CD4-positive, alpha-beta T cell treated with Interferon alpha-2 for 1 hour (primary cell): Measurements from ENCODE around the gene OR10V1.
"Not testable (repeated sequence)": the region's sequence is repeated elsewhere in the genome, so short reads cannot be mapped to it uniquely, and the experiment has no call there.

Experiments used
- DNase-seq, 2 donors: peaks; one replicate each; pipeline ENCODE4 v3.0.0-alpha.2; 2020 to 2022

The OR10V1 gene

DNA sequence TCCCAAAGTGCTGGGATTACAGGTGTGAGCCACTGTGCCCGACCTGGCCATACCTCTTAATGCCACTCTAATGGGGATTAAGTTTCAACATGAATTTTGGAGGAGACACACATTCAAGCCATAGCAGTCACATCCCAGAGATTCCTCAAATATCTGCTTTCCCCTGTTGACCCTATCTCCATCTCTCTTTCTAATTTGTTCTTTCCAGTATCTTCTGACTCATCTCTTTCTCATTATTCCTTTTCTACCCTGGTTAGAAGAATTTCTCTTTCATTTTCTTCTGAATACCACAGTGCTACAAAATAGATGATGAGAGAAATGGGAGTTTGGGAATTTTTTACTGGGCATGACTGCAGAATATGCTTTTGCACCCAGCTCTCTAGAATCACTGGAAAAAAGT is 5.1 kb downstream of the OR10V1 start:
- DNase-seq: no peak

DNA sequence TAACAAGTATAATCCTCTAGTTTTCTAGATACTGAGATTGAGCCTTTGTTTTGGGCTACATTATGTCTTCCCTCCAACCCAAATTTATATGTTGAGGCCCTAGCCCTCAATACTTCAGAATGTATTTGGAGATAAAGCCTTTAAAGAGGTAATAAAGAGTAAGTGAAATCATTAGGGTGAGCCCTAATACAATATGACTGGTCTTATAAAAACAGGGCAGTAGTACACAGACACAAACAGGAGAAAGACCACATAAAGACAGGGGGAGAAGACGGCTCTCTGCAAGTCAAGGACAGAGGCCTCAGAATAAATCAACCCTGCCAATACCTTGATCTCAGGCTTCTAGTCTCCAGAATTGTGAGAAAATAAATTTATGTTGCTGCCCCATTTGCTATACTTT is 6.3 kb downstream of the OR10V1 start:
- no peak for DNase-seq

DNA sequence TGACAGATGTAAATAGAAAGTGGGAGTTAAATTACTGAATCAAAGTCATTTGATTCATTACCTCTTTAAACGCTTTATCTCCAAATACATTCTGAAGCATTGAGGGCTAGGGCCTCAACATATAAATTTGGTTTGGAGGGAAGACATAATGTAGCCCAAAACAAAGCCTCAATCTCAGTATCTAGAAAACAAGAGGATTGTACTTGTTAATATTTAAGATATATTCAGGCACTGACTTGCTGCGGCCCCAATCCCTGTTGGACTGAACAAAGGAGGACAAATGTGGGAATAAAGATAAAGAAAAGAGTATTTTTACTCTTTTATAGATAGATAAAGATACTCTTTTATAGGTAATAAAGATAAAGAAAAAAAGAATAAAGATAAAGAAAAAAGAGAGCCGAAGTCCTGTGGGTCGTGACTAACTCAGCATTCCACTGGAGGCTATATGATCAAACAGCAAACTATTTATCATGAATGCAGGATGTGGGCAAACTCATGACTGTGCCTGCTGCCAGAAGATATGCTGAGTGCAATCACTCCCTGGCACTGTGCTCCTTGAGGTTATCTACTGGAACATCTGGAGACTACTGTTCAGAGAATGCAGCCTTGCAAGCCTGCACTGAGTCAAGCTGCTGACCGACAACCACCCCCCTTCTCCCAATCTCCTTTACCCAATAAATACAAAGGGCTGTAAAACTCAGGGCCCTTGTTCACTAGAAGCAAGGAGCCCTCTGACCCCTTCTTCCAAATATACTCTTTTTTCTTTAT is 6.9 kb downstream of the OR10V1 start:
- DNase-seq: no peak

DNA sequence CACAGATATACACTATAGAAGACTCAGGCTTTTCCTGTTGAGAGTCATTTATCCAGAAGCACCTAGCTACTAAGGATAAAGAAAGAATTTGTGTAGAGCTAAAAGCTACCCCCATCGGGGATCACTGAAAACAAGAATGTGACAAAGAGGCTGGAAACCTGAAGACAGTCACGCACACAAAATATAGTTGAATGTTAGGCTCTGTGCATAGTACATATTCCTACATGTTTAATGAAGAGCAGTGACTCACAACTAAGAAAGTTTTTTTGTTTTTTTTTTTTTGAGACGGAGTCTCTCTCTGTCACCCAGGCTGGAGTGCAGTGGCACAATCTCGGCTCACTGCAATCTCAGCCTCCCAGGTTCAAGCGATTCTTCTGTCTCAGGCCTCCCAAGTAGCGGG is 8.4 kb downstream of the OR10V1 start:
- DNase-seq: no peak

DNA sequence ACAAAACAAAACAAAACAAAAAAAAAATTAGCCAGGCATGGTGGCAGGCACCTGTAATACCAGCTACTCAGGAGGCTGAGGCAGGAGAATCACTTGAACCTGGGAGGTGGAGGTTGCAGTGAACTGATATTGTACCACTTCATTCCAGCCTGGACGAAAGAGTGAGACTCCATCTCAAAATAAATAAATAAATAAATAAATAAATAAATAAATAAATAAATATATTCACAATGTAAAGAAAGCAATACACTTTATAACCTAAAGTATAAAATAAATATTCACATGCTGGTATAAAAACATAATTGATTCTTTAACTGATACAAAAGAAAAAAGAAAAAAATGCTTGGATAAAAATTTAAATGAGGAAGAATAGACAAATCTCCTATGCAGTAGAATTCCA is 10.1 kb downstream of the OR10V1 start:
- DNase-seq: not testable (repeated sequence)

DNA sequence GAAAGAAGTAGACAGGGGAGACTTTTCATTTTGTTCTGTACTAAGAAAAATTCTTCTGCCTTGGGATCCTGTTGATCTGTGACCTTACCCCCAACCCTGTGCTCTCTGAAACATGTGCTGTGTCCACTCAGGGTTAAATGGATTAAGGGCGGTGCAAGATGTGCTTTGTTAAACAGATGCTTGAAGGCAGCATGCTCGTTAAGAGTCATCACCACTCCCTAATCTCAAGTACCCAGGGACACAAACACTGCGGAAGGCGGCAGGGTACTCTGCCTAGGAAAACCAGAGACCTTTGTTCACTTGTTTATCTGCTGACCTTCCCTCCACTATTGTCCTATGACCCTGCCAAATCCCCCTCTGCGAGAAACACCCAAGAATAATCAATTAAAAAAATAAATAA is 13.5 kb downstream of the OR10V1 start:
- DNase-seq: not testable (repeated sequence)

DNA sequence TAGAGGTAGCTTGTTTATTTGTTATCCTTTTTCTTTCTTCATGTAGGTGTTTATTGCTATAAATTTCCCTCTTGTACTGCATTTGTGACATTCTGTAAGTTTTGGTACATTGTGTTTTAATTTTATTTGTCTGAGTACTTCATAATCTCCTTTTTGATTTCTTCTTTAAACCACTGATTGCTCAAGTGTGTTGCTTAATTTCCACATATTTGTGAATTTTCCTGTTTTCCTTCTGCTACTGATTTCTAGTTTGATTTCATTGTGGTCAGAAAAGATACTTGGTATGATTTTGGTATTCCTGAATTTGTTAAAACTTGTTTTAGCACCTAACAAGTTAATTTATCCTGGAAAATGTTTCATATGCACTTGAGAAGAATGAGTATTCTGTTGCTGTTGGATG is 15.1 kb downstream of the OR10V1 start:
- no peak for DNase-seq

DNA sequence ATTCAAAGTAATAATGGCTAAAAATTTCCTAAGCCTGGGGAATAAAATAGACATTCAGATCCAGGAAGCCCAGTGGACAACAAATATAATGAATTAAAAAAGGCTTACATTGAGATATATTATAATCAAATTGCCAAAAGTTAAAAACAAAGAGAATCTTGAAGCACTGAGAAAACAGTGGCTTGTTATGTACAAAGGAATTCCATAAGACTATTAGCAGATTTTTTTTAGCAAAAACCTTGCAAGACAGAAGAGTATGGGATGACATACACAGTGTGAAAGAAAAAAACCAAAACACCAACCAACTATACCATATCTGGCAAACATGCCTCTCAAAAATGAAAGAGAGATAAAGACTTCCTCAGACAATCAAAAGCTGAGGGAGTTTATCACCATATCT is 20.7 kb downstream of the OR10V1 start:
- no peak for DNase-seq

DNA sequence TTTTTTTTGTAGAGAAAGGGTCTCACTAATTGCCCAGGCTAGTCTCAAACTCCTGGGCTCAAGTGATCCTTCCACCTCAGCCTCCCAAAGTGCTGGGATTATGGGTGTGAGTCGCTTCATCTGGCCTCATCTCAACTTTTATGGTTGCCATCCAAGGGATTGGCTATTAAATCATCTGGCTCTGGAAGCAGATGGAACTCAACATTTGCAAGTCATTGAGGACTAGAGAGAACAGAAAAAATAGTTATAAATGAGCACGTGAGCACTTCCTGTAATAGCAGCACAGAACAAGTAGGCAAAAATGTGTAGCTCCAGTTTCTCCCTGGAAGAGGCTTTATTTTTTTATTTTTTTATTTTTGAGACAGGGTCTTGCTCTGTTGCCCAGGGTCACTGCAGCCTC is 22.5 kb downstream of the OR10V1 start:
- no peak for DNase-seq

DNA sequence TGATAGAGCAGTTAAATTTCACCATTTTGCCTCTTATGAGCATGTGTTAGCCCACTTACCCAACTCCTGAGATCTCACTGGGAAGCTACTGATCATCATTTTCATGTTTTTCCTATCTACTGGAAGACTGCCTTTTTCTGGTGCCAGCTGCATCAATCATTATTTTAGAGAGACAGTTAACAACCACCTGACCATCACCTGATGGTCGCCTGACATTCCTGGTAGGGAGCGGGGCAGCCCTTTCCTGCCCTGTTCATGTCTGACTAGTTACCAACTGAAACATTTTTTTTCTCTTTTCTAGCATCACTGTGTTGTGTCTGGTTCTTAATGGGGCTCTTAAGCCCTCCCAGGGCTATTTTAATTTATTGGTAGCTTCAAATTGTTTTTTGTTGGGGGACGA is 24.6 kb downstream of the OR10V1 start:
- no peak for DNase-seq

DNA sequence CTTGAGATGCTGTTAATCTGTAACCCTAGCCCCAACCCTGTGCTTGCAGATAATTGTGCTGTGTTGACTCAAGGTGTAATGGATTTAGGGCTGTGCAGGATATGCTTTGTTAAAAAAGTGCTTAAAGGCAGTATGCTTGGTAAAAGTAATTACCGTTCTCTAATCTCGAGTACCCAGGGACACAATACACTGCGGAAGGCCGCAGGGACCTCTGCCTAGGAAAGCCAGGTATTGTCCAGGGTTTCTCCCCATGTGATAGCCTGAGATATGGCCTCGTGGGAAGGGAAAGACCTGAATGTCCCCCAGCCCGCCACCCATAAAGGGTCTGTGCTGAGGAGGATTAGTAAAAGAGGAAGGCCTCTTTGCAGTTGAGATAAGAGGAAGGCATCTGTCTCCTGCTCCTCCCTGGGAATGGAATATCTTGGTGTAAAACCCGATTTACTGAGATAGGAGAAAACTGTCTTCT is 32.4 kb downstream of the OR10V1 start:
- DNase-seq: not testable (repeated sequence)

DNA sequence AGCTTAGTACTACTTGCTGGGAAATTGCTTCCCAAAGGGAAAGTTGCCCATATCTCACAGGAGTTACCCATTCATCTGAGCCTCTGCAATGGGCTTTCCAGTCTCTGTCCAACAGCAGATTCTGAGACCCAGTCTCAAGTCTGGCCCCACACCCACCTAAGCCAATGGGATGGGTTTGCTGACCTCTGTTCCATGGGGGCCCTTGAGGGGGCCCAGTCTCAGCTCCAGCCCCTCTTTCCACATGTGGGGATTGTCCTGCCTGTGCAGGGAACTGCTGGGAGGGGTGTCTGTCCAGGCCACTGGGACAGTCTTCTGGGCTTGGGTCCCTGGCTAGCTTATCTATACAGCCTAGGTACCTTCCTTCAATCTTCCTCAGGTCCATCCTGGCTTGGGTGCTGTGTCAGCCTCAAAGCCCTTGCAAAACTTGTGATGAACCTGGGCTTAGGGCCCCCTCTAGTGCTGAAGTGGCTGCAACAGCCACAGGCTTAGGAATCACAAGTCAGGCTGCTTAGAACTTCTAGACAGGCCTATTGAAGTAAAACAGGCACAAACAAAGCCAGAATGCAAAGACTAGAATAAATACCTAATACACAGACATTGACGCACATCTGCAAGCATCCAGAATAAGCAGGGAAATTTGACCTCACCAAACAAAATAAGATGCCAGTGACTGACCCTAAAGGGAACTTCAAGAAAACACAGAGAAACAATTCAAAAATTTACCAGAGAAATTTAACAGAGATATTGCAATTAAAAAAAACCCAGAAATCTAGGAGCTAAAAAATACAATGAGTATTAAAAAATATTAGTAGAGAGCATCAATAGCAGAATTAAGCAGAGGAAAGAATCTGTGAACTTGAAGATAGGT is 33.1 kb downstream of the OR10V1 start:
- DNase-seq: peak; percentile 70 to 72

DNA sequence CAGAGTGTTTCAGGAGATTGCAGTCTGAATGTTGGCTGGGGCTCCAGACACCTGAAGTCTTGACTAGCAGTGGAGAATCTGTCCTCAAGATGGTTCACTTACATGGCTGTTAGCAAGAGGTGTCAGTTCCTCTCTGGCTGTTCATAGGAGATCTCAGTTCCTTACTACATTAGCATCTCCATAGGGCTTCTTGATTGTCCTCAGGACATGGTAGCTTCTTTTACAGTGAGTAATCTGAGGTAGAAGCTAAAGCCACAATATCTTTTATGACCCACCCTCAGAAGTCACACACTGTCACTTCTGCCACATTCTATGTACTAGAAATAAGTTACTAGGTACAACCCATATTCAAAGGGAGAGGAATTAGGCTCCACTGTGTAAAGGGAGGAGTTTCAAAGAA is 34.3 kb downstream of the OR10V1 start:
- DNase-seq: no peak

DNA sequence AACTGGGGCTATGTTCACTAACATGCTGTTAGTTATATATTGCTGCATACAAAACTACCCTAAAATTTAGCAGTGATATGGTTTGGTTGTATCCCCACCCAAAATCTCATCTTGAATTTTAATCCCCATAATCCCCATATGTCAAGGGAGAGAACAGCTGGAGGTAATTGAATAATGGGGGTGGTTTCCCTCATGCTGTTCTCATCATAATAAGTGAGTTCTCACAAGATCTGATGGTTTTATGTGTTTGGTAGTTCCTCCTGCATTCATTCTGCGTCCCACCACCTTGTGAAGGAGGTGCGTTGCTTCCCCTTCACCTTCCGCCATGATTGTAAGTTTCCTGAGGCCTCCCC is 34.9 kb downstream of the OR10V1 start:
- no peak for DNase-seq

DNA sequence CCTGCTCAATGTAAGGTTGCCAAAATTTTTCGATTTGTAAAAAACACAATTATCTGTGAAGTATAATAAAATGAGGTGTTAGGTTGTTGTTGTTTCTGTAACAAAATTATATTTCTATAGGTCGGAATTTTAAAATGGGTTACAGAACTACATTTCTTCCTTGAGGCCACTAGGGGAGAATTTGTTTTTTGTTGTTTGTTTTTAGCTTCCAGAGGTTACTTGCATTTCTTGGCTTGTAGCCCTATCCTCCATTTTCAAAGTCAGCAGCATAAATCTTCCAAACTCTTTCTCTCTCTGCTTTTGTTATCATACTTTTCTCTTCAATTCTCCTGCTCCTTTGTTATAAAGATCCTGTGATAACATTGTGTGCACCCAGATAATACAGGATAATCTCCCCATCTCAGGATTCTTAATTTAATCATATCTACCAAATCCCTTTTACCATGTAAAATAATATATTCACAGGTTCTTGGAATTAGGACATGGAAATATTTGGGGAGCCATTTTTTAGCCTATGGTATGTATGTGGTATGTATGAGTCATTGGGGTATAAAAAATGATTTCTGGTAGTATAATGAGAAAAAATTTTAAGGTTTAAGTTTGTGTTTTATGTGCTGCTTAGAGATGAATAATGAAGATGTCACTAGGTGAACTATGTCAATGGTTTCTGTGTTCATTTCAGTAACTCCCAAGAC is 35.4 kb downstream of the OR10V1 start:
- DNase-seq: no peak

DNA sequence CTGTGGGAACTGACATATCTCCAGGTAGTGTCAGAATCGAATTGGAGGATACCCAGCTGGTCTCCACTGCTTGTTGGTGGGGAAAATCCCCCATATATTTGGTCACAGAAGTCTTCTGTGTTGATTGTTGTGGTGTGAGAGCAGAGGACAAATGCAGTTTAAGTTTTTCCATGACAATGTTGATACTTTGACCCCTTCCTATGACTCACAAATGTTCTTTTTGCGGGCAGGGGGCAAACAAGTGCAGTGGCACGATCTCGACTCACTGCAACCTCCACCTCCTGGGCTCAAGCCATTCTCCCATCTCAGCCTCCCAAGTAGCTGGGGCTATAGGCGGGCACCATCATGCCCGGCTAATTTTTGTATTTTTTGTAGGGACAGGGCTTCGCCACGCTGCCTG is 37.4 kb downstream of the OR10V1 start:
- DNase-seq: no peak

DNA sequence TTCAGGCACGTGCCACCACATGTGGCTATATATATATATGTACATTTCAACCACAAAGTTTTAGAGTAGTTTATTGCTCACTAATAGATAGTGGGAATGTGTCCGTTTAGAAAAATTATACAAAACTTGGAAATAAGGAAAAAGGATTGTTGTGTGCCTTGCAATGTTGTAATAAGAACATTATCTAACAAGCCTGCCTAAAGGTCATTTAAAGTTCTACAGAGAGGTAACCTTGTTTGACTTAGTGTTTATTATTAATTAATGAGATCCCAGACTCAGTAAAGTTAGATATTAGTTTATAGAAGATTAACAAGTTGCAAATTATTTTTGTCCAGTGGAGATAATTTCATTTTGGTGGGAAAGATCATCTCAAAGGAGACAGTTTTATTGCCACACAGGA is 39.4 kb downstream of the OR10V1 start:
- no peak for DNase-seq

DNA sequence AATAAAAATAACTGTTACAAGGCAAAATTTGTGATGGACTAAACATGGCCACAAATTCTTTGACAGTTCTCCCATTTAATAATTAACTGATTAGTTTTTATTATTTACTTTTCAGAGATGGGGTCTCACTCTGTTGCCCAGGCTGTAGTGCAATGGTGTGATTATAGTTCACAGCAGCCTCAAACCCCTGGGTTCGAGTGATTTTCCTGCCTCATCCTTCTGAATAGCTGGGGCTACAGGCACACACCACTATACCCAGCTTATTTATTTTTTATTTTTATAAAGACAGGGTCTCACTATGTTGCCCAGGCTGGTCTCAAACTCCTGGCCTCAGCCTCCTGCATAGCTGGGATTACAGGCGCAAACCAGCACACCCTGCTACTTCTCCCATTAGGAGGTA is 40.4 kb downstream of the OR10V1 start:
- DNase-seq: no peak

DNA sequence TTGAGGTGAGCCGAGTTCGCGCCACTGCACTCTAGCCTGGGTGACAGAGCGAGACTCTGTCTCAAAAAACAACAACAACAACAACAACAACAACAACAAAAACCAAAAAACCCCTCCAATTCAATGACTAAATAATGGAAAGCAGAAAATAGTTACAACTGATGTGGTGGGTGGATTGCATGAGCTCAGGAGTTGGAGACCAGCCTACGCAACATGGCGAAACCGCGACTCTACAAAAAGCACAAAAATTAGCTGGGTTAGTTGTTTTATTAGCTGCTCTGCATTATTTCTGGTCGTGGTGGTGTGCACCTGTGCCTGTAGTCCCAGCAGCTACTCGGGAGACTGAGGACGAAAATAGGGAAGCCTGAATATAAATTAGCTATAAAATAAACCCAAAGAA is 42.2 kb downstream of the OR10V1 start:
- DNase-seq: no peak

DNA sequence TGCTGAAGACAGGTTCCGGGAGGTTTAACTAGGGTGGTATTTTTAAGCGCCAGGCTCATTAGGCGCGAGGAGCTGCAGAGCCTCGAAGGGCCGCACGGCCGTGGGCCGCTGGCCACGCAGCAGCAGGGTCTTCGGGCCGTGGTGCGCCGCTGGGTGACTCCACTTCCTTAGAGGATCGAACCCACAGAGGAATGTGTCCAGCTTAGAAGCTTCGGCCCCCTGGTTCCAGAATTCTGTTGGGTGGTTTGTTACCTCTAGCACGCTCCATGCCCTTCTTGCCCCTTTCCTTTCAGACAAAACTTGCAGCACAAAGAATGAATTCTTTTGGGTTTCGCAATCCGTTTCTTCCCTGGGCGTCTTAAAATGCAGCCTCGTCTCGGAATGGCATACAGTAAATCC is 44.0 kb downstream of the OR10V1 start:
- DNase-seq: no peak

DNA sequence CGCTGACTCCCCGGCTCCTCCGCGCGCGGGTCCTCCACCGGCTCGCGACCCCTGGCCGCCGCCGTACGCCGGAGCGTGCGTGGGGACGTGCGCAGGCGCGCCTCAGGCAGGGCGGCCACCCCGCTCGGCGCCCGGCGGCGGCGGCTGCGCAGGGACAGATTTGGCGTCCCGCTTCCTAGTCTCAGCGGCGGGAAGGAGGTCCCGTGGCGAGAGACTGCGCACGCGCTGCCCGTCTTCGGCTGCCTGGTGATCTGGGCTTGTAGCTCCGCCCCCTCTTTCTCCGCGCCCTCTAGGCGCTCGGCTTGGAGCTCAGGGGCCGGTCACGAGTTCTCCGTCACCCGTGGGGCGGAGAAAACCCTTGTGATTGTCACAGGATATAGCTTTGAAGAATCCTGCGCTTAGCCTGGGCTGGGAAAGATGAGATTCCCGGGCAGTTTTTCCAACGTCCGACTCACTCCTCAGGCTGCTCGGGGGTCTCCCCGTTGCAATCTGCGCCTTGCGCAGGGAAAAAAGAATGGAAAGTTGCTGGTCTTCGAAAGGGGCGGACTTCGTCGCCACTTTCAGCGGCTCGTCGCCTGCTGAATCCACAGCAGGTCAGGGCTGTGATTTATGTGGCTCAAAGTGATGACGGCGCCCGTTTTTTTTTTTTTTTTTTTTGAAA is 44.6 kb downstream of the OR10V1 start, which contains the start of gene PATL1:
Gene PATL1, minus strand, starts transcription at position 88 of the 661 bp plus-strand sequence. CDS start 142 bp downstream, outside the sequence.
- DNase-seq: peak; percentile 99

DNA sequence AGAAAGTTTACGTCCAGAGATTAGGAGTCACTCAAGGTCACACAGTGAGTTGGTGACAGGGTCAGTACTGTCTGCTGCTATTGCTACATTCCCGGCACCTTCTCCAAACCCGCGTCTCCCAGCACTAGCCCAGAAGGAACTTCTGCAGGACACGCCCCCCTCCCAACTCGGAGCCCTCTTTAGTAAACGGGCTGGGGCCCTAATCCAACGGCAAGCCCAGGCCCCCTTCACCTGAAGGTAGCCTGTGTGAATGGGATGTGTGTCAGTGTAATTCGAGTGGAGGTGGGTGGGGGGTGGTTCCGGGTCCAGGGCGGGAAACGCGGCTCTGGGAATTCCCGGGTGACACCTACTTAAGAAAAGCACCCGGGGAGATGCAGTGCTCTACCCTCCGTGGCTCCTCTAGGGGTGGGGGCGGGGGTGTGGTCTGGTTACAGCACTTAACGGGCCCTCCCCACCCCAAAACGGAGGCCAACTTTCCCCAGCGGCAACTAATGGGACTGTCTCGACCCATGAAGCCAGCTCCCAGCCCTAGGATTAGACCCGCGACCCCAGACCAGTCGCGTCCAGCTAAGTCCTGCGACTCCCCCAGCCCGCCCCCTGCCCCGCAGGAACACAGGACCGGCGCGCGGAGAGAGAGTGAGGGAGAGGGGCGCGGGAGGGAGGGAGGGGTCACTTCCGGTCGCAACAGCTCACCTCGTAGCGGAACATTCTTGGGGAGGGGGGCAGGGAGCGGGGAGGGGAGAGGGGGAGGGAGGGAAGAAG is 45.3 kb downstream of the OR10V1 start:
- DNase-seq: peak; percentile 80 to 86
